PC-3 (cell line): ENCODE measurements around the gene UGT2A2. TPM values are rescaled to one million over a fixed set of nuclear protein-coding genes. Genes with fewer than 3 reads are reported as not detected.

Experiments used
- ATAC-seq: fragments of 200-7000 bp; cut with Tn5 transposase; 2 replicates; pipeline ENCODE4 v1.9.1; 2020; ENCODE audit warnings: mild to moderate bottlenecking, moderate library complexity
- BruUV-seq: library from RNA; stranded (reverse); fragments of 400-500 nt; replicated peaks from 2 replicates; lab custom pipeline; 2021; lab: Mats Ljungman, UMichigan
- CTCF ChIA-PET: fragments of 300-600 bp; sonication (Branson Sonifier 250); formaldehyde crosslinking; loops from one replicate; lab custom pipeline; 2022; ENCODE audit warnings: antibody characterized with exemption; lab: Charles Lee
- POLR2A ChIA-PET: fragments of 300-600 bp; sonication (Branson Sonifier 250); formaldehyde crosslinking; loops from one replicate; lab custom pipeline; 2022; ENCODE audit warnings: antibody characterized with exemption; ENCODE audit not compliant: unreplicated experiment; lab: Charles Lee
- DNase-seq: peaks from one replicate; pipeline ENCODE4 v3.0.0-alpha.2; 2015
- H2AFZ ChIP-seq: fragments of 300-600 bp; sonication (generic); 2 replicates; pipeline ENCODE4 v1.6.0; 2016; ENCODE audit warnings: antibody characterized with exemption, low read length
- H3F3A ChIP-seq: fragments of 300-600 bp; sonication (generic); one replicate; pipeline ENCODE4 v1.6.0; 2017; ENCODE audit warnings: antibody characterized with exemption, low read length, control low read depth, mild to moderate bottlenecking; ENCODE audit not compliant: unreplicated experiment
- H3K27ac ChIP-seq: fragments of 300-600 bp; sonication (generic); 2 replicates; pipeline ENCODE4 v1.5.1; 2016; ENCODE audit warnings: mild to moderate bottlenecking, low read length
- H3K27me3 ChIP-seq: fragments of 300-600 bp; sonication (generic); 2 replicates; pipeline ENCODE4 v1.6.1; 2016; ENCODE audit warnings: low read length, mixed read lengths
- H3K36me3 ChIP-seq: fragments of 300-600 bp; sonication (generic); 2 replicates; pipeline ENCODE4 v1.6.1; 2016; ENCODE audit warnings: low read depth, mixed run types, low read length, mixed read lengths
- H3K4me1 ChIP-seq: fragments of 300-600 bp; sonication (generic); 2 replicates; pipeline ENCODE4 v1.5.1; 2016; ENCODE audit warnings: low read length; ENCODE audit not compliant: insufficient read depth
- H3K4me2 ChIP-seq: fragments of 300-600 bp; sonication (generic); 2 replicates; pipeline ENCODE4 v1.6.0; 2016; ENCODE audit warnings: low read length
- H3K4me3 ChIP-seq: fragments of 300-600 bp; sonication (generic); 2 replicates; pipeline ENCODE4 v1.5.1; 2016; ENCODE audit warnings: mild to moderate bottlenecking, low read length, mixed read lengths
- H3K79me2 ChIP-seq: fragments of 300-600 bp; sonication (generic); 2 replicates; pipeline ENCODE4 v1.6.1; 2017; ENCODE audit warnings: low read length, mixed read lengths
- H3K9ac ChIP-seq: fragments of 300-600 bp; sonication (generic); 2 replicates; pipeline ENCODE4 v1.6.0; 2016; ENCODE audit warnings: mild to moderate bottlenecking, low read length
- H3K9me2 ChIP-seq: fragments of 300-600 bp; sonication (generic); replicated peaks from 2 replicates; pipeline ENCODE4 v1.6.1; 2016; ENCODE audit warnings: mixed run types, low read length, mixed read lengths
- H3K9me3 ChIP-seq: fragments of 300-600 bp; sonication (generic); 2 replicates; pipeline ENCODE4 v1.6.1; 2016; ENCODE audit warnings: low read length, mixed read lengths
- H4K20me1 ChIP-seq: fragments of 300-600 bp; sonication (generic); 2 replicates; pipeline ENCODE4 v1.6.1; 2016; ENCODE audit warnings: low read length, mixed read lengths
- CTCF ChIP-seq: fragments of 300-600 bp; sonication (generic); conservative IDR thresholded peaks from 2 replicates; pipeline ENCODE4 v1.5.1; 2017; ENCODE audit warnings: antibody characterized with exemption, low read depth, mild to moderate bottlenecking, low read length
- EZH2 ChIP-seq: fragments of 300-600 bp; sonication (generic); IDR thresholded peaks from one replicate; pipeline ENCODE4 v1.6.1; 2017; ENCODE audit warnings: antibody characterized with exemption, mild to moderate bottlenecking, low read length; ENCODE audit not compliant: unreplicated experiment
- EZH2phosphoT487 ChIP-seq: fragments of 300-600 bp; sonication (generic); IDR thresholded peaks from 2 replicates; pipeline ENCODE4 v1.6.1; 2018; ENCODE audit warnings: mild to moderate bottlenecking, antibody characterized with exemption, low read length, borderline replicate concordance
- intact Hi-C: fragments of 100-400 bp; cut with micrococcal nuclease; formaldehyde crosslinking; loops from 2 replicates; pipeline ENCODE4 v1.9.0; 2023
- total RNA-seq: library from RNA; depleted of rRNA; stranded (reverse); fragments of >200 nt; gene quantifications from 2 replicates; pipeline ENCODE4 v1.2.3, GENCODE V29; 2014

The UGT2A2 gene
- total RNA-seq, 1 experiment from 2014 or later = not detected

GRCh38 chr4:69589884-69590283, 49.6 kb downstream of the UGT2A2 start:
- TF ChIP-seq CTCF (no peak), EZH2 (no peak), EZH2phosphoT487 (no peak)
- no peaks in the 10 kb centered on the region for H3F3A ChIP-seq
- no peaks in the 10 kb centered on the region for H3K36me3 ChIP-seq
- H3K27ac ChIP-seq = no peak overlapping the region
- H3K9me2 ChIP-seq = no peaks in the 10 kb centered on the region
- ChIA-PET CTCF (no interaction called here), POLR2A (no interaction called here)
- H4K20me1 ChIP-seq = no peaks in the 10 kb centered on the region
- no peaks in the 10 kb centered on the region for H3K79me2 ChIP-seq
- no TSS peak for BruUV-seq
- H3K4me3 ChIP-seq = no peak overlapping the region
- H3K9ac ChIP-seq = no peak overlapping the region
- no peaks in the 10 kb centered on the region for H3K9me3 ChIP-seq
- no peaks in the 10 kb centered on the region for H3K27me3 ChIP-seq
- H2AFZ ChIP-seq = no peak overlapping the region
- intact Hi-C loops = no loop called here
- H3K4me2 ChIP-seq = no peak overlapping the region
- H3K4me1 ChIP-seq = no peaks in the 10 kb centered on the region
- ATAC-seq = peak; percentile 55; the same call in 1 of the 2 replicates
- DNase-seq = peak; percentile 24

GRCh38 chr4:69584135-69584534, 55.3 kb downstream of the UGT2A2 start:
- DNase-seq = no peak
- no peaks in the 10 kb centered on the region for H4K20me1 ChIP-seq
- ChIA-PET CTCF (no interaction called here), POLR2A (no interaction called here)
- intact Hi-C loops = no loop called here
- no peaks in the 10 kb centered on the region for H3K36me3 ChIP-seq
- H3F3A ChIP-seq = no peaks in the 10 kb centered on the region
- H3K27ac ChIP-seq = no peak overlapping the region
- TF ChIP-seq CTCF = no peak
- no peak for TF ChIP-seq EZH2
- no peak for TF ChIP-seq EZH2phosphoT487
- H3K4me1 ChIP-seq = no peaks in the 10 kb centered on the region
- H3K9me3 ChIP-seq = no peaks in the 10 kb centered on the region
- H2AFZ ChIP-seq = no peak overlapping the region
- no peak for ATAC-seq
- H3K9ac ChIP-seq = no peak overlapping the region
- H3K79me2 ChIP-seq = no peaks in the 10 kb centered on the region
- no peaks in the 10 kb centered on the region for H3K9me2 ChIP-seq
- peaks cover 5% of the 10 kb centered on the region; the same call in 1 of the 2 replicates for H3K27me3 ChIP-seq
- no peak overlapping the region for H3K4me3 ChIP-seq
- BruUV-seq = no TSS peak
- H3K4me2 ChIP-seq = no peak overlapping the region

GRCh38 chr4:69583543-69583942, 55.9 kb downstream of the UGT2A2 start:
- POLR2A ChIA-PET = no interaction called here
- TF ChIP-seq CTCF (no peak), EZH2phosphoT487 (no peak), EZH2 (no peak)
- Histone ChIP-seq H2AFZ (no peak overlapping the region), H3K27me3 (peaks cover 9% of the 10 kb centered on the region; the same call in 1 of the 2 replicates), H3K27ac (no peak overlapping the region), H3K79me2 (no peaks in the 10 kb centered on the region), H3K9me2 (no peaks in the 10 kb centered on the region), H3K9ac (no peak overlapping the region), H3K4me2 (no peak overlapping the region), H3K36me3 (no peaks in the 10 kb centered on the region), H3K9me3 (no peaks in the 10 kb centered on the region), H4K20me1 (no peaks in the 10 kb centered on the region), H3K4me1 (no peaks in the 10 kb centered on the region), H3K4me3 (no peak overlapping the region), H3F3A (no peaks in the 10 kb centered on the region)
- ATAC-seq (no peak), DNase-seq (no peak)
- CTCF ChIA-PET = no interaction called here
- intact Hi-C loops = no loop called here
- no TSS peak for BruUV-seq
